Measurements from ENCODE around the gene SSBP3. TPM values are rescaled to one million over a fixed set of nuclear protein-coding genes. Genes with fewer than 3 reads are reported as not detected.
"Not testable (repeated sequence)": the region's sequence is repeated elsewhere in the genome, so short reads cannot be mapped to it uniquely, and the experiment has no call there.

SSBP3 gene
- total RNA-seq, 1 experiment from 2014 or later: 15.0 TPM

DNA sequence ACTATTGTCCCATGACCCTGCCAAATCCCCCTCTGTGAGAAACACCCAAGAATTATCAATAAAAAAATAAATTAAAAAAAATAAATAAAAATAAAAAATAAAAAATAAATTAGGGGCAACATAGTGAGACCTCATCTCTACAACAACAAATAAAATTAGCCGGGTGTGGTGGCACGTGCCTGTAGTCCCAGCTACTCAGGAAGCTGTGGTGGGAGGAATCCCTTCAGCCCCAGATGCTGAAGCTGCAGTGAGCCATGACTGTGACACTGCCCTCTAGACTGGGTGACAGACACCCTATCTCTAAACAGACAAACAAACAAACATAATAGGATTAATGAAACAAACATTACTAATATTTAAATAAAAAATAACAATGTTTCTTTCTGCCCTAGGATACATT, 171.9 kb downstream of the SSBP3 start:
- H3K36me3 ChIP-seq (ENCODE audit: low read depth, low read length): no peaks in the 10 kb centered on the region
- ATAC-seq (no peak), DNase-seq (no peak)
- H3K9ac ChIP-seq (ENCODE audit: low read length): no peak overlapping the region
- TF ChIP-seq EZH2phosphoT487 (IDR thresholded peaks at IDR 0.05; ENCODE audit: borderline replicate concordance, low read length) (no peak), EZH2 (IDR thresholded peaks at IDR 0.05; ENCODE audit: low read length, unreplicated experiment) (no peak)
- TF ChIP-seq, protein P1, sequence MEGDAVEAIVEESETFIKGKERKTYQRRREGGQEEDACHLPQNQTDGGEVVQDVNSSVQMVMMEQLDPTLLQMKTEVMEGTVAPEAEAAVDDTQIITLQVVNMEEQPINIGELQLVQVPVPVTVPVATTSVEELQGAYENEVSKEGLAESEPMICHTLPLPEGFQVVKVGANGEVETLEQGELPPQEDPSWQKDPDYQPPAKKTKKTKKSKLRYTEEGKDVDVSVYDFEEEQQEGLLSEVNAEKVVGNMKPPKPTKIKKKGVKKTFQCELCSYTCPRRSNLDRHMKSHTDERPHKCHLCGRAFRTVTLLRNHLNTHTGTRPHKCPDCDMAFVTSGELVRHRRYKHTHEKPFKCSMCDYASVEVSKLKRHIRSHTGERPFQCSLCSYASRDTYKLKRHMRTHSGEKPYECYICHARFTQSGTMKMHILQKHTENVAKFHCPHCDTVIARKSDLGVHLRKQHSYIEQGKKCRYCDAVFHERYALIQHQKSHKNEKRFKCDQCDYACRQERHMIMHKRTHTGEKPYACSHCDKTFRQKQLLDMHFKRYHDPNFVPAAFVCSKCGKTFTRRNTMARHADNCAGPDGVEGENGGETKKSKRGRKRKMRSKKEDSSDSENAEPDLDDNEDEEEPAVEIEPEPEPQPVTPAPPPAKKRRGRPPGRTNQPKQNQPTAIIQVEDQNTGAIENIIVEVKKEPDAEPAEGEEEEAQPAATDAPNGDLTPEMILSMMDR (conservative IDR thresholded peaks at IDR 0.05; ENCODE audit: low read depth, low read length): no peak
- POLR2A ChIA-PET (ENCODE audit: unreplicated experiment): no interaction called here
- H3K4me2 ChIP-seq (ENCODE audit: low read length): no peak overlapping the region
- H3F3A ChIP-seq (ENCODE audit: low read length, unreplicated experiment): no peaks in the 10 kb centered on the region
- H2AFZ ChIP-seq (ENCODE audit: low read length): no peak overlapping the region
- H3K4me3 ChIP-seq (ENCODE audit: low read length): no peak overlapping the region
- no peaks in the 10 kb centered on the region for H4K20me1 ChIP-seq (ENCODE audit: low read length)
- H3K27me3 ChIP-seq (ENCODE audit: low read length): no peaks in the 10 kb centered on the region
- CTCF ChIA-PET: no interaction called here
- H3K9me2 ChIP-seq (replicated peaks; ENCODE audit: low read length): no peaks in the 10 kb centered on the region
- intact Hi-C loops (cut with micrococcal nuclease): no loop called here
- H3K4me1 ChIP-seq (ENCODE audit: insufficient read depth, low read length): peaks cover under 1% of the 10 kb centered on the region; the same call in 1 of the 2 replicates
- no peaks in the 10 kb centered on the region for H3K79me2 ChIP-seq (ENCODE audit: low read length)
- no TSS peak for BruUV-seq (replicated peaks)
- no peaks in the 10 kb centered on the region for H3K9me3 ChIP-seq (ENCODE audit: low read length)
- H3K27ac ChIP-seq (ENCODE audit: low read length): no peak overlapping the region

DNA sequence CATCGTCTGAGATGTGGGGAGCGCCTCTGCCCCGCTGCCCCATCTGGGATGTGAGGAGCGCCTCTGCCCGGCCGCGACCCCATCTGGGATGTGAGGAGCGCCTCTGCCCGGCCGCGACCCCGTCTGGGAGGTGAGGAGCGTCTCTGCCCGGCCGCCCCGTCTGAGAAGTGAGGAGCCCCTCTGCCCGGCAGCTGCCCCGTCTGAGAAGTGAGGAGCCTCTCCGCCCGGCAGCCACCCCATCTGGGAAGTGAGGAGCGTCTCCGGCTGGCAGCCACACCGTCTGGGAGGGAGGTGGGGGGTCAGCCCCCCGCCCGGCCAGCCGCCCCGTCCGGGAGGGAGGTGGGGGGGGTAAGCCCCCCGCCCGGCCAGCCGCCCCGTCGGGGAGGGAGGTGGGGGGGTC, 173.0 kb downstream of the SSBP3 start:
- intact Hi-C loops (cut with micrococcal nuclease); H3K27me3 ChIP-seq (ENCODE audit: low read length); BruUV-seq (replicated peaks); H3K4me1 ChIP-seq (ENCODE audit: insufficient read depth, low read length); H3K9me3 ChIP-seq (ENCODE audit: low read length); H3K79me2 ChIP-seq (ENCODE audit: low read length); POLR2A ChIA-PET (ENCODE audit: unreplicated experiment); H3K9me2 ChIP-seq (replicated peaks; ENCODE audit: low read length); DNase-seq; H3F3A ChIP-seq (ENCODE audit: low read length, unreplicated experiment); H3K9ac ChIP-seq (ENCODE audit: low read length); H3K4me2 ChIP-seq (ENCODE audit: low read length); H3K27ac ChIP-seq (ENCODE audit: low read length); H3K36me3 ChIP-seq (ENCODE audit: low read depth, low read length); ATAC-seq; H2AFZ ChIP-seq (ENCODE audit: low read length); CTCF ChIA-PET; H3K4me3 ChIP-seq (ENCODE audit: low read length); H4K20me1 ChIP-seq (ENCODE audit: low read length): not testable (repeated sequence)

GRCh38 chr1:54230507-54231339, 175.5 kb downstream of the SSBP3 start:
- no peaks in the 10 kb centered on the region for H3K9me3 ChIP-seq (ENCODE audit: low read length)
- no peak overlapping the region for H3K4me3 ChIP-seq (ENCODE audit: low read length)
- TF ChIP-seq, protein P1 (conservative IDR thresholded peaks at IDR 0.05; ENCODE audit: low read depth, low read length): no peak
- TF ChIP-seq EZH2phosphoT487 (IDR thresholded peaks at IDR 0.05; ENCODE audit: borderline replicate concordance, low read length): no peak
- TF ChIP-seq EZH2 (IDR thresholded peaks at IDR 0.05; ENCODE audit: low read length, unreplicated experiment): no peak
- intact Hi-C loops (cut with micrococcal nuclease): no loop called here
- DNase-seq (no peak), ATAC-seq (no peak)
- H2AFZ ChIP-seq (ENCODE audit: low read length): no peak overlapping the region
- H3F3A ChIP-seq (ENCODE audit: low read length, unreplicated experiment): no peaks in the 10 kb centered on the region
- no peaks in the 10 kb centered on the region for H3K27me3 ChIP-seq (ENCODE audit: low read length)
- H3K4me2 ChIP-seq (ENCODE audit: low read length): no peak overlapping the region
- H3K4me1 ChIP-seq (ENCODE audit: insufficient read depth, low read length): peaks cover 12% of the 10 kb centered on the region; the same call in 1 of the 2 replicates
- H4K20me1 ChIP-seq (ENCODE audit: low read length): no peaks in the 10 kb centered on the region
- no TSS peak for BruUV-seq (replicated peaks)
- no peak overlapping the region for H3K9ac ChIP-seq (ENCODE audit: low read length)
- H3K27ac ChIP-seq (ENCODE audit: low read length): no peak overlapping the region
- ChIA-PET CTCF (no interaction called here), POLR2A (ENCODE audit: unreplicated experiment) (no interaction called here)
- no peaks in the 10 kb centered on the region for H3K79me2 ChIP-seq (ENCODE audit: low read length)
- H3K36me3 ChIP-seq (ENCODE audit: low read depth, low read length): no peaks in the 10 kb centered on the region
- no peaks in the 10 kb centered on the region for H3K9me2 ChIP-seq (replicated peaks; ENCODE audit: low read length)
